ENCODE results near the gene FMN1. TPM values are rescaled to one million over a fixed set of nuclear protein-coding genes. Genes with fewer than 3 reads are reported as not detected.

Gene FMN1
- total RNA-seq, 4 donors from 2014 or later: 5.1 to 13.3 (median 9.0) TPM

- Histone ChIP-seq H3K27me3 (no peaks in the 10 kb centered on the region), H3K4me1 (peaks cover 0 to 7% (median 0%) of the 10 kb centered on the region in 3 donors), H3K4me3 (no peak overlapping the region), H3K9me3 (no peaks in the 10 kb centered on the region), H3K27ac (no peak overlapping the region), H3K36me3 (no peaks in the 10 kb centered on the region)
- WGBS, 2 donors (ENCODE audit: low coverage in 1 of 2): 44 to 55% methylated on average over 1 of the region's 1 CpG
- TF ChIP-seq CTCF (IDR thresholded peaks at IDR 0.05) (no peak), EP300 (IDR thresholded peaks at IDR 0.05) (no peak), POLR2AphosphoS5 (IDR thresholded peaks at IDR 0.05) (no peak), POLR2A (IDR thresholded peaks at IDR 0.05) (no peak)
- no peak for ATAC-seq
Observed at GRCh38 chr15:33111041-33111451, 83.5 kb downstream of the FMN1 start.

- H3K4me1 ChIP-seq: no peaks in the 10 kb centered on the region
- no peaks in the 10 kb centered on the region for H3K9me3 ChIP-seq
- H3K27me3 ChIP-seq: no peaks in the 10 kb centered on the region
- no peak overlapping the region for H3K27ac ChIP-seq
- H3K4me3 ChIP-seq: no peak overlapping the region
- TF ChIP-seq POLR2AphosphoS5 (IDR thresholded peaks at IDR 0.05) (no peak), POLR2A (IDR thresholded peaks at IDR 0.05) (no peak), CTCF (IDR thresholded peaks at IDR 0.05) (no peak), EP300 (IDR thresholded peaks at IDR 0.05) (no peak)
- H3K36me3 ChIP-seq: no peaks in the 10 kb centered on the region
- no peak for ATAC-seq
- WGBS, 2 donors (ENCODE audit: low coverage in 1 of 2): 90 to 100% methylated on average over 3 to 4 of the region's 4 CpGs
Observed at GRCh38 chr15:33109345-33109744, 85.2 kb downstream of the FMN1 start.

GRCh38 chr15:33108518-33108917, 86.0 kb downstream of the FMN1 start:
- Histone ChIP-seq H3K36me3 (no peaks in the 10 kb centered on the region), H3K27ac (no peak overlapping the region), H3K9me3 (no peaks in the 10 kb centered on the region), H3K4me1 (no peaks in the 10 kb centered on the region), H3K27me3 (no peaks in the 10 kb centered on the region), H3K4me3 (no peak overlapping the region)
- no peak for ATAC-seq
- TF ChIP-seq CTCF (IDR thresholded peaks at IDR 0.05): no peak

GRCh38 chr15:33107950-33108349, 86.6 kb downstream of the FMN1 start:
- no peaks in the 10 kb centered on the region for H3K36me3 ChIP-seq
- no peak for TF ChIP-seq CTCF (IDR thresholded peaks at IDR 0.05)
- TF ChIP-seq EP300 (IDR thresholded peaks at IDR 0.05): no peak
- no peak for TF ChIP-seq POLR2A (IDR thresholded peaks at IDR 0.05)
- TF ChIP-seq POLR2AphosphoS5 (IDR thresholded peaks at IDR 0.05): no peak
- WGBS, 2 donors (ENCODE audit: low coverage in 1 of 2): 77 to 89% methylated on average over 1 to 2 of the region's 2 CpGs
- no peak for ATAC-seq
- no peaks in the 10 kb centered on the region for H3K4me1 ChIP-seq
- H3K9me3 ChIP-seq: no peaks in the 10 kb centered on the region
- H3K27me3 ChIP-seq: no peaks in the 10 kb centered on the region
- H3K27ac ChIP-seq: no peak overlapping the region
- H3K4me3 ChIP-seq: no peak overlapping the region

GRCh38 chr15:33104212-33104611, 90.3 kb downstream of the FMN1 start:
- TF ChIP-seq POLR2A (IDR thresholded peaks at IDR 0.05) (no peak), POLR2AphosphoS5 (IDR thresholded peaks at IDR 0.05) (no peak), CTCF (IDR thresholded peaks at IDR 0.05) (no peak), EP300 (IDR thresholded peaks at IDR 0.05) (no peak)
- H3K9me3 ChIP-seq: no peaks in the 10 kb centered on the region
- no peak for ATAC-seq
- no peak overlapping the region for H3K4me3 ChIP-seq
- no peak overlapping the region for H3K27ac ChIP-seq
- WGBS, 2 donors (ENCODE audit: low coverage in 1 of 2): 21 to 25% methylated on average over 2 of the region's 2 CpGs
- no peaks in the 10 kb centered on the region for H3K27me3 ChIP-seq
- no peaks in the 10 kb centered on the region for H3K36me3 ChIP-seq
- no peaks in the 10 kb centered on the region for H3K4me1 ChIP-seq
